ENCODE measurements around the gene PGAP3. TPM values are rescaled to one million over a fixed set of nuclear protein-coding genes. Genes with fewer than 3 reads are reported as not detected.
A peak's percentile ranks its signal among the peaks of the same experiment; 100 is the strongest.

Gene PGAP3
- polyA plus RNA-seq, 1 experiment: 9.6 TPM

- CTCF ChIA-PET: interaction anchor here (1.3 to 7.4 kb wide), 3 partner anchors 18 to 74 kb away, joined by 3 to 62 read pairs (median 5); no protein-coding TSS in a partner anchor
- no peak for DNase-seq (ENCODE audit: low read depth, low spot score)
- Histone ChIP-seq H3K4me3 (ENCODE audit: low read depth, low read length) (no peak overlapping the region), H3K9me3 (ENCODE audit: control insufficient read depth, insufficient read depth, low read length) (no peaks in the 10 kb centered on the region), H3K27ac (ENCODE audit: low read depth, low read length) (no peak overlapping the region), H3K27me3 (ENCODE audit: control insufficient read depth, insufficient read depth, low read length) (no peaks in the 10 kb centered on the region)
- TF ChIP-seq CTCF (IDR thresholded peaks at IDR 0.05; ENCODE audit: low read depth, low read length): no peak
- POLR2A ChIA-PET: no interaction called here
Measured at GRCh38 chr17:39652587-39653315, 35.1 kb downstream of the PGAP3 start.

GRCh38 chr17:39651923-39652586 is 35.8 kb downstream of the PGAP3 start:
- TF ChIP-seq CTCF (IDR thresholded peaks at IDR 0.05; ENCODE audit: low read depth, low read length): no peak
- no peak for DNase-seq (ENCODE audit: low read depth, low spot score)
- H3K4me3 ChIP-seq (ENCODE audit: low read depth, low read length): no peak overlapping the region
- H3K9me3 ChIP-seq (ENCODE audit: control insufficient read depth, insufficient read depth, low read length): no peaks in the 10 kb centered on the region
- no peak overlapping the region for H3K27ac ChIP-seq (ENCODE audit: low read depth, low read length)
- H3K27me3 ChIP-seq (ENCODE audit: control insufficient read depth, insufficient read depth, low read length): no peaks in the 10 kb centered on the region
- CTCF ChIA-PET: interaction anchor here (1.4 to 7.4 kb wide), 3 partner anchors 17 to 29 kb away, joined by 3 to 62 read pairs (median 5); no protein-coding TSS in a partner anchor
- POLR2A ChIA-PET: interaction anchor here (0.6 kb wide), 1 partner anchor 24 kb away, joined by 3 read pairs; no protein-coding TSS in a partner anchor

- no peak for DNase-seq (ENCODE audit: low read depth, low spot score)
- POLR2A ChIA-PET: interaction anchor here (0.6 to 1.8 kb wide), 2 partner anchors 9 to 11 kb away, joined by 3 to 4 read pairs; no protein-coding TSS in a partner anchor
Measured at GRCh38 chr17:39650121-39650579, 37.7 kb downstream of the PGAP3 start.

DNA sequence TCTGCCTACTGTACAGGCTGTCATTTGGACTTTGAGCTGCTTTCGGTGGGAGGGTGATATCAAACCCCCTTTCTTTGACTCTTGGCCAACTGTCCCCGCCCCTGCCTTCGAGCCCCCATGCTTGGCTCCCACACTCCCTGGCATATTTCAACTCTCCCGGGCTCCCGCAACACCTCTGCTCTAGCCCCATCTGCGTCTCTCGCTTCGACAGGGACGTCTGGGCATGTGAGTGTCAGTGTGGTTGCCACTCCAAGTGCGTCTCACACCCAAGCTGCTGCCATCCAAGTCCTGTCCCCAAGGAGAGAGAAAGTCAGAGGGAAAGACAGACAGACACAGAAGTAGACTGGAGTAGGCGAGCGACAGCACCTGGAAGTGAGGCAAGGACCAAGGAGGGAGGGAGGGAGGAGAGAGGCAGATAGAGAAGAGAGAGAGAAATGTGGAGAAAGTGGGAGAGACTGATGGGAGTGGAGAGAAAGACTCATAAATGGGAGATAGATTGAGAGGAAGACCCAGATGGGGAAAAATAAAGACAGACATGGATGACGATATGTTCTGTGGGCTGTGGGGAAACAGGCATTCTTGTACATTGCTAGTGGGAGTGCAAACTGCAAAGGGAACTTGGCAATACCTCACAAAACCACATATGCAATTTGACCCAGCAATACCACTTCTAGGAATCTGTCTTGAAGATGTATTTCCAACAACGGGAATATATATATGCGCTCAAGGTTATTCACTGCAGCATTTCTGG is 39.1 kb downstream of the PGAP3 start:
- TF ChIP-seq CTCF (IDR thresholded peaks at IDR 0.05; ENCODE audit: low read depth, low read length): no peak
- no peaks in the 10 kb centered on the region for H3K9me3 ChIP-seq (ENCODE audit: control insufficient read depth, insufficient read depth, low read length)
- ChIA-PET CTCF (interaction anchor here (1.2 to 7.4 kb wide), 2 partner anchors 15 to 26 kb away, joined by 3 to 62 read pairs; no protein-coding TSS in a partner anchor), POLR2A (no interaction called here)
- H3K27me3 ChIP-seq (ENCODE audit: control insufficient read depth, insufficient read depth, low read length): no peaks in the 10 kb centered on the region
- DNase-seq (ENCODE audit: low read depth, low spot score): peak; percentile 57
- H3K27ac ChIP-seq (ENCODE audit: low read depth, low read length): no peak overlapping the region
- H3K4me3 ChIP-seq (ENCODE audit: low read depth, low read length): no peak overlapping the region

More at GRCh38 chr17:39650121-39650579, 37.7 kb downstream of the PGAP3 start:
- no peak overlapping the region for H3K27ac ChIP-seq (ENCODE audit: low read depth, low read length)
- H3K4me3 ChIP-seq (ENCODE audit: low read depth, low read length): no peak overlapping the region
- CTCF ChIA-PET: interaction anchor here (1.4 to 7.4 kb wide), 3 partner anchors 12 to 27 kb away, joined by 4 to 62 read pairs (median 6); no protein-coding TSS in a partner anchor
- no peak for TF ChIP-seq CTCF (IDR thresholded peaks at IDR 0.05; ENCODE audit: low read depth, low read length)
- H3K9me3 ChIP-seq (ENCODE audit: control insufficient read depth, insufficient read depth, low read length): no peaks in the 10 kb centered on the region
- H3K27me3 ChIP-seq (ENCODE audit: control insufficient read depth, insufficient read depth, low read length): no peaks in the 10 kb centered on the region
